HG03064 (cell line): ENCODE results near the gene SETBP1.

Experiments used
- ATAC-seq: cut with Tn5 transposase; IDR thresholded peaks from one replicate; pipeline ENCODE4 v1.9.1; 2021; ENCODE audit warnings: low read depth; ENCODE audit not compliant: unreplicated experiment

The SETBP1 gene

GRCh38 chr18:45083226-45083855, 402.7 kb downstream of the SETBP1 start:
- ATAC-seq, result no peak

- no peak for ATAC-seq
Observed at GRCh38 chr18:45084206-45084605, 403.5 kb downstream of the SETBP1 start.

- no peak for ATAC-seq
Observed at GRCh38 chr18:45085916-45086624, 405.4 kb downstream of the SETBP1 start.

GRCh38 chr18:45086777-45087176, 406.1 kb downstream of the SETBP1 start:
- no peak for ATAC-seq

- no peak for ATAC-seq
Observed at GRCh38 chr18:45090526-45091140, 409.9 kb downstream of the SETBP1 start.

GRCh38 chr18:45100321-45101105, 419.8 kb downstream of the SETBP1 start:
- ATAC-seq, result no peak

GRCh38 chr18:45102126-45102525, 421.4 kb downstream of the SETBP1 start:
- ATAC-seq, result no peak

- no peak for ATAC-seq
Observed at GRCh38 chr18:45102863-45103262, 422.2 kb downstream of the SETBP1 start.

GRCh38 chr18:45103319-45104048, 422.8 kb downstream of the SETBP1 start:
- peak; percentile 50 for ATAC-seq

GRCh38 chr18:45104049-45104395, 423.3 kb downstream of the SETBP1 start:
- peak; percentile 28 for ATAC-seq

GRCh38 chr18:45106331-45106774, 425.7 kb downstream of the SETBP1 start:
- peak; percentile 73 for ATAC-seq

GRCh38 chr18:45107425-45107824, 426.7 kb downstream of the SETBP1 start:
- no peak for ATAC-seq

- no peak for ATAC-seq
Observed at GRCh38 chr18:45108754-45109153, 428.1 kb downstream of the SETBP1 start.

- ATAC-seq, result no peak
Observed at GRCh38 chr18:45109271-45109670, 428.6 kb downstream of the SETBP1 start.

- no peak for ATAC-seq
Observed at GRCh38 chr18:45109706-45110105, 429.0 kb downstream of the SETBP1 start.

- ATAC-seq, result no peak
Observed at GRCh38 chr18:45110577-45111501, 430.2 kb downstream of the SETBP1 start.

GRCh38 chr18:45111502-45111848, 430.8 kb downstream of the SETBP1 start:
- no peak for ATAC-seq

GRCh38 chr18:45112682-45113081, 432.0 kb downstream of the SETBP1 start:
- ATAC-seq, result no peak

GRCh38 chr18:45116116-45116515, 435.4 kb downstream of the SETBP1 start:
- ATAC-seq, result no peak
